Measurements from ENCODE around the gene TAS2R40.
"Not testable (repeated sequence)": the region's sequence is repeated elsewhere in the genome, so short reads cannot be mapped to it uniquely, and the experiment has no call there.

TAS2R40 gene

GRCh38 chr7:143255564-143255963 is 33.7 kb downstream of the TAS2R40 start:
- DNase-seq, result no peak

- no peak for DNase-seq
These were observed 34.5 kb downstream of the TAS2R40 start for GRCh38 chr7:143256325-143256724.

GRCh38 chr7:143256932-143257331 is 35.1 kb downstream of the TAS2R40 start:
- no peak for DNase-seq

- no peak for DNase-seq
These were observed 35.7 kb downstream of the TAS2R40 start for GRCh38 chr7:143257501-143257900.

- DNase-seq, result no peak
These were observed 37.0 kb downstream of the TAS2R40 start for GRCh38 chr7:143258831-143259230.

- no peak for DNase-seq
These were observed 37.9 kb downstream of the TAS2R40 start for GRCh38 chr7:143259765-143260164.

GRCh38 chr7:143261901-143262300 is 40.1 kb downstream of the TAS2R40 start:
- DNase-seq, result no peak

- peak; percentile 36 for DNase-seq
These were observed 41.7 kb downstream of the TAS2R40 start, which contains the start of gene GSTK1 for GRCh38 chr7:143263266-143264195. TSS of gene GSTK1 (plus strand) at chr7:143263441. CDS start at chr7:143263514, 73 bp downstream.

- DNase-seq, result not testable (repeated sequence)
These were observed 42.3 kb downstream of the TAS2R40 start for GRCh38 chr7:143264196-143264568.

- no peak for DNase-seq
These were observed 43.3 kb downstream of the TAS2R40 start for GRCh38 chr7:143265017-143265693.

- no peak for DNase-seq
These were observed 47.4 kb downstream of the TAS2R40 start for GRCh38 chr7:143269251-143269650.

GRCh38 chr7:143271240-143271639 is 49.4 kb downstream of the TAS2R40 start:
- DNase-seq, result no peak
